Subcutaneous adipose tissue (tissue), 4 donors: ENCODE measurements around the gene NKAIN2. TPM values are rescaled to one million over a fixed set of nuclear protein-coding genes. Genes with fewer than 3 reads are reported as not detected.

Experiments used
- CTCF ChIP-seq: fragments of 450-650 bp; IDR thresholded peaks from one replicate; pipeline ENCODE4 v1.5.1; 2016; ENCODE audit warnings: low read depth, mild to moderate bottlenecking, control low read depth, antibody characterized with exemption, moderate library complexity
- total RNA-seq, 4 donors: library from RNA; depleted of rRNA; stranded (reverse); fragments of >200 nt; gene quantifications; one replicate each; pipeline ENCODE4 v1.1.0, GENCODE V29; 2016

Gene NKAIN2
- total RNA-seq, 4 donors from 2014 or later: not detected

- no peak for TF ChIP-seq CTCF
Observed at GRCh38 chr6:124560873-124561567, 757.4 kb downstream of the NKAIN2 start.

- TF ChIP-seq CTCF: no peak
Observed at GRCh38 chr6:124561635-124562130, 758.0 kb downstream of the NKAIN2 start.

GRCh38 chr6:124567401-124567800, 763.7 kb downstream of the NKAIN2 start:
- TF ChIP-seq CTCF: no peak

GRCh38 chr6:124573953-124574352, 770.3 kb downstream of the NKAIN2 start:
- no peak for TF ChIP-seq CTCF

- TF ChIP-seq CTCF: no peak
Observed at GRCh38 chr6:124577734-124578281, 774.1 kb downstream of the NKAIN2 start.

- no peak for TF ChIP-seq CTCF
Observed at GRCh38 chr6:124590001-124590400, 786.3 kb downstream of the NKAIN2 start.

- no peak for TF ChIP-seq CTCF
Observed at GRCh38 chr6:124599656-124600055, 796.0 kb downstream of the NKAIN2 start.
